DMS153 treated with DMSO at 0.1 percent for 48 hours (cell line): Measurements from ENCODE around the gene ZBTB21.
"Not testable (repeated sequence)": the region's sequence is repeated elsewhere in the genome, so short reads cannot be mapped to it uniquely, and the experiment has no call there.

Experiments used
- DNase-seq: peaks from one replicate; lab custom pipeline; 2025; ENCODE audit not compliant: unreplicated experiment; lab: John Stamatoyannopoulos, UW

Gene ZBTB21

GRCh38 chr21:41954654-41955499 is 55.3 kb downstream of the ZBTB21 start:
- no peak for DNase-seq

- no peak for DNase-seq
These were observed 56.1 kb downstream of the ZBTB21 start, which contains the start of gene C2CD2 for GRCh38 chr21:41953831-41954653. Gene C2CD2 (minus strand): TSS chr21:41954018. CDS start chr21:41953648, 370 bp downstream.

GRCh38 chr21:41953249-41953830 is 56.8 kb downstream of the ZBTB21 start:
- no peak for DNase-seq

- no peak for DNase-seq
These were observed 57.5 kb downstream of the ZBTB21 start for GRCh38 chr21:41952568-41953248.

- no peak for DNase-seq
These were observed 58.1 kb downstream of the ZBTB21 start for GRCh38 chr21:41951876-41952567.

GRCh38 chr21:41950941-41951351 is 59.2 kb downstream of the ZBTB21 start:
- DNase-seq, result no peak

GRCh38 chr21:41949631-41950030 is 60.5 kb downstream of the ZBTB21 start:
- DNase-seq, result not testable (repeated sequence)

- no peak for DNase-seq
These were observed 61.3 kb downstream of the ZBTB21 start for GRCh38 chr21:41948901-41949300.

- DNase-seq, result no peak
These were observed 61.9 kb downstream of the ZBTB21 start for GRCh38 chr21:41948078-41948895.

GRCh38 chr21:41945982-41946381 is 64.2 kb downstream of the ZBTB21 start:
- DNase-seq, result no peak

- DNase-seq, result no peak
These were observed 66.3 kb downstream of the ZBTB21 start for GRCh38 chr21:41943851-41944250.

GRCh38 chr21:41942457-41942856 is 67.7 kb downstream of the ZBTB21 start:
- no peak for DNase-seq

GRCh38 chr21:41941941-41942340 is 68.2 kb downstream of the ZBTB21 start:
- DNase-seq, result no peak

GRCh38 chr21:41940431-41940830 is 69.7 kb downstream of the ZBTB21 start:
- DNase-seq, result no peak

GRCh38 chr21:41939391-41939790 is 70.8 kb downstream of the ZBTB21 start:
- DNase-seq, result no peak
